ENCODE results near the gene TGFBR2. TPM values are rescaled to one million over a fixed set of nuclear protein-coding genes. Genes with fewer than 3 reads are reported as not detected.

The TGFBR2 gene
- total RNA-seq, 1 experiment from 2014 or later: 45.9 TPM

- DNase-seq (ENCODE audit: low read depth, low spot score) (no peak), ATAC-seq (no peak)
- Histone ChIP-seq H3K27ac (ENCODE audit: low read length) (no peak overlapping the region), H3K36me3 (ENCODE audit: control insufficient read depth, insufficient read depth, low read length) (peaks cover 8% of the 10 kb centered on the region), H3K4me3 (ENCODE audit: low read depth in 2 of 2, low read length in 2 of 2) (no peak overlapping the region), H3K9me3 (ENCODE audit: control insufficient read depth, insufficient read depth, low read depth, low read length) (no peaks in the 10 kb centered on the region), H3K27me3 (ENCODE audit: control insufficient read depth, insufficient read depth, low read length) (no peaks in the 10 kb centered on the region), H3K4me1 (ENCODE audit: control insufficient read depth, insufficient read depth, low read length) (no peaks in the 10 kb centered on the region)
- ChIA-PET POLR2A (no interaction called here), CTCF (no interaction called here)
- intact Hi-C loops (cut with micrococcal nuclease; ENCODE audit: unreplicated experiment): no loop called here
- in situ Hi-C loops (cut with HindIII; ENCODE audit: low pct_unique_long_range_greater_than_20kb, low sequenced_read_pairs): no loop called here
- TF ChIP-seq SIN3A (IDR thresholded peaks at IDR 0.05; ENCODE audit: borderline replicate concordance, insufficient read depth, low read depth, low read length): no peak
- TF ChIP-seq POLR2AphosphoS5 (IDR thresholded peaks at IDR 0.05; ENCODE audit: low read depth, low read length): no peak
- no peak for TF ChIP-seq REST (IDR thresholded peaks at IDR 0.05; ENCODE audit: insufficient read depth in 1 of 2, low read depth in 2 of 2, low read length in 1 of 2)
- no peak for TF ChIP-seq TCF7L2 (IDR thresholded peaks at IDR 0.05; ENCODE audit: low read depth, low read length)
- no peak for TF ChIP-seq CTCF (IDR thresholded peaks at IDR 0.05)
- no TSS peak for BruUV-seq (replicated peaks)
Observed at GRCh38 chr3:30648670-30649357, 42.4 kb downstream of the TGFBR2 start.

- intact Hi-C loops (cut with micrococcal nuclease; ENCODE audit: unreplicated experiment): no loop called here
- ChIA-PET POLR2A (no interaction called here), CTCF (no interaction called here)
- ATAC-seq (no peak), DNase-seq (ENCODE audit: low read depth, low spot score) (no peak)
- H3K27ac ChIP-seq (ENCODE audit: low read length): no peak overlapping the region
- TF ChIP-seq POLR2AphosphoS5 (IDR thresholded peaks at IDR 0.05; ENCODE audit: low read depth, low read length): no peak
- TF ChIP-seq TCF7L2 (IDR thresholded peaks at IDR 0.05; ENCODE audit: low read depth, low read length): no peak
- TF ChIP-seq CTCF (IDR thresholded peaks at IDR 0.05): no peak
- no peak for TF ChIP-seq SIN3A (IDR thresholded peaks at IDR 0.05; ENCODE audit: borderline replicate concordance, insufficient read depth, low read depth, low read length)
- TF ChIP-seq REST (IDR thresholded peaks at IDR 0.05; ENCODE audit: insufficient read depth in 1 of 2, low read depth in 2 of 2, low read length in 1 of 2): no peak
- no TSS peak for BruUV-seq (replicated peaks)
- peaks cover 8% of the 10 kb centered on the region for H3K36me3 ChIP-seq (ENCODE audit: control insufficient read depth, insufficient read depth, low read length)
- in situ Hi-C loops (cut with HindIII; ENCODE audit: low pct_unique_long_range_greater_than_20kb, low sequenced_read_pairs): no loop called here
- no peaks in the 10 kb centered on the region for H3K9me3 ChIP-seq (ENCODE audit: control insufficient read depth, insufficient read depth, low read depth, low read length)
- no peaks in the 10 kb centered on the region for H3K27me3 ChIP-seq (ENCODE audit: control insufficient read depth, insufficient read depth, low read length)
- no peak overlapping the region for H3K4me3 ChIP-seq (ENCODE audit: low read depth in 2 of 2, low read length in 2 of 2)
- no peaks in the 10 kb centered on the region for H3K4me1 ChIP-seq (ENCODE audit: control insufficient read depth, insufficient read depth, low read length)
Observed at GRCh38 chr3:30649572-30650318, 43.3 kb downstream of the TGFBR2 start.

All from Panc1 (cell line).